ENCODE results near the gene TOM1L2. TPM values are rescaled to one million over a fixed set of nuclear protein-coding genes. Genes with fewer than 3 reads are reported as not detected.

The TOM1L2 gene
- total RNA-seq, 4 donors from 2014 or later = 119 to 555 (median 155) TPM

DNA sequence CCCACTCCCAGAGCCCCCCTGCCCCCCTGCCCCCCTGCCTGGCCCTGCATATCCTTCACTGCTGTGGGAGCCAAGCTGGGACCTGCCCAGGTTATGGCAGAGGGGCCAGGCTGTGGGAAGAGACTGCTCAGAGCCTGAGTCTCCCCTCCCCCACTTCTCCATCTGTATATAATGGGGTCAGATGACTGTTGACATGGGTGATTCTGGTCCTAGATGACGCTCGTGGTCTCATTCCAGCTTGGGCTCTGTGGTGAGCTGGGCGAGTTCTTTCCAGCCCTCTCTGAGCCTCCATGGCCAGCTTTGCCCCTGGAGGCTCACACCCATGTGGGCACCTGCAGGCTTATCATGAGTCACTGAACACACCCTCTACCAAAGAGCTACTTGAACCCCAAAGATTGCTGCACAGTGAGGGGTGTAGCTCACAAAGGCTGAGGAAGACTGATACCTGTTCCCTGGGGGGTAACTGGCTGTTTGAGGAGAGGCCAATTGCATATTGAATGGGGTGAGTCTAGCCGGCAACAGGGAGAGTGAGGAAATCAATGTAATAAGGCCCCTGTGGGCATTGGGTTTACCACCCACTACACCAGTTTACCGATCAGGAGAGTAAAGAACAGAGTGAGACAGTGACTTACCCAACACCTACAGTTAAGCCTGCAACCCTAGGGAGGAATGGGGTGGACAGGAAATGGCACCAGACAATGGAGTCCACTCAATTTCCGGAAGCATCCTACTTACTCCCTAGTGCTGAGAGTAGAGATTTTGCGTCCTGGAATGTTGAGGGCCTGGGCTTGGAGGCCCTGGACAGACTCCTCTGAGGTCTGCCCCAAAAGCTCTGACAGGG, 131.2 kb downstream of the TOM1L2 start:
- DNase-seq (ENCODE audit: low spot score in 2 of 2) = no peak
- H3K4me3 ChIP-seq (ENCODE audit: low read depth, poor library complexity, severe bottlenecking) = no peak overlapping the region
- WGBS, 2 donors = 24 to 31% methylated on average over 4 to 6 of the region's 7 CpGs
- intact Hi-C loops (cut with DNase I; ENCODE audit: low total_unique reads) = no loop called here
- no peak for TF ChIP-seq CTCF (IDR thresholded peaks at IDR 0.05)
- no peak for TF ChIP-seq POLR2A (IDR thresholded peaks at IDR 0.05)

DNA sequence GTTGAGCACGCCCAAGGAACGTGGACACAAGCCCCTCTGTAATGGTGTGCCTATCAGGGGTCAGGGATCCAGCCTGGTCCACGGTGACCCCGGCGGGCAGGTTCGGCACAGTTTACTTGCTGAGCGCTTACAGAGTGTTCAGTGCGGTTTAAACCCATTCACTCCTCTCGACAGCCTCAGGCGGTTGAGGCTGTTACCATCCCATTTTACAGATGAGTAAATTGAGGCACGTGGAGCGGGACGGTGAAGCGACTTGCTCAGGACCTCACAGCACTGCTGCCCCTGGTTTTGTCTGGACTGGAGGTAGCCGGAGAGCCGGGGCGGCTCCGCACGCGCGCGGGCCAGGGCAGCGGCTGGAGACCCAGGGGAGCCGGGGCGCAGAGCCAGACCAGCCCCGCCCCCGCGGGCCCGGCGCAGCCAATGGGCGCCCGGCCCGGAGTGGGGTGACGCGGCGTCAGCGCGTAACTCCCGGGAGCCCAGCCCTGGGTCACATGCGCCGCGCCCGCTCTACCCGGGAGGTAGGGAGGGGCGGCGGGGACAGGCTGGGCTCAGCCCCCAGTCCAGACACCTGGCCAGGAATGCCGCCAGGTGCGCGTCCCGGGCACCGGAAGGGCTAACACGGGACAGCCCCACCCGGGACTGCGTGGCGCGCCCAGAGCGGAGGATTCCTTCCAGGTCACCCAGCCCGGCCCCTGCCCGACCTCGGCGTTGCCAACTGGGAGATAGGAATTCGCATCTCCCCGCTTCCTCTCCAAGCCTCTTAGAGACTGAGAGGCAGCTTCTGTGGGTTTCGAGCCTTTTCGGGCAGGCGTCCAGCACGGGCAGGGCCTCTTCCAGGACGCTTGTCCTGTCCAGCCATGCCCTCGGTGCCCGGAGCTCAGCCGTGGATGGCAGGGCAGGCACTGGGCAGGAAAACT, 132.2 kb downstream of the TOM1L2 start:
- no peak overlapping the region for H3K4me3 ChIP-seq (ENCODE audit: low read depth, poor library complexity, severe bottlenecking)
- peak; percentile 83 to 97 for DNase-seq (ENCODE audit: low spot score in 2 of 2)
- WGBS, 2 donors = 6% methylated on average over 18 to 25 of the region's 71 CpGs
- TF ChIP-seq POLR2A (IDR thresholded peaks at IDR 0.05) (peak in 1 of 2 donors; percentile 49), CTCF (IDR thresholded peaks at IDR 0.05) (no peak)
- intact Hi-C loops (cut with DNase I; ENCODE audit: low total_unique reads) = no loop called here

GRCh38 chr17:17837966-17838962, 133.9 kb downstream of the TOM1L2 start:
- no peak for TF ChIP-seq POLR2A (IDR thresholded peaks at IDR 0.05)
- TF ChIP-seq CTCF (IDR thresholded peaks at IDR 0.05) = no peak
- no peak overlapping the region for H3K4me3 ChIP-seq (ENCODE audit: low read depth, poor library complexity, severe bottlenecking)
- 61 to 64% methylated on average over 10 of the region's 11 CpGs for WGBS, 2 donors
- intact Hi-C loops (cut with DNase I; ENCODE audit: low total_unique reads) = no loop called here
- peak in 1 of 2 donors; percentile 77 for DNase-seq (ENCODE audit: low spot score in 2 of 2)

- WGBS, 2 donors = 38 to 44% methylated on average over 3 of the region's 3 CpGs
- H3K4me3 ChIP-seq (ENCODE audit: low read depth, poor library complexity, severe bottlenecking) = no peak overlapping the region
- TF ChIP-seq POLR2A (IDR thresholded peaks at IDR 0.05) (no peak), CTCF (IDR thresholded peaks at IDR 0.05) (no peak)
- intact Hi-C loops (cut with DNase I; ENCODE audit: low total_unique reads) = no loop called here
- no peak for DNase-seq (ENCODE audit: low spot score in 2 of 2)
Measured at GRCh38 chr17:17837380-17837821, 134.8 kb downstream of the TOM1L2 start.

DNA sequence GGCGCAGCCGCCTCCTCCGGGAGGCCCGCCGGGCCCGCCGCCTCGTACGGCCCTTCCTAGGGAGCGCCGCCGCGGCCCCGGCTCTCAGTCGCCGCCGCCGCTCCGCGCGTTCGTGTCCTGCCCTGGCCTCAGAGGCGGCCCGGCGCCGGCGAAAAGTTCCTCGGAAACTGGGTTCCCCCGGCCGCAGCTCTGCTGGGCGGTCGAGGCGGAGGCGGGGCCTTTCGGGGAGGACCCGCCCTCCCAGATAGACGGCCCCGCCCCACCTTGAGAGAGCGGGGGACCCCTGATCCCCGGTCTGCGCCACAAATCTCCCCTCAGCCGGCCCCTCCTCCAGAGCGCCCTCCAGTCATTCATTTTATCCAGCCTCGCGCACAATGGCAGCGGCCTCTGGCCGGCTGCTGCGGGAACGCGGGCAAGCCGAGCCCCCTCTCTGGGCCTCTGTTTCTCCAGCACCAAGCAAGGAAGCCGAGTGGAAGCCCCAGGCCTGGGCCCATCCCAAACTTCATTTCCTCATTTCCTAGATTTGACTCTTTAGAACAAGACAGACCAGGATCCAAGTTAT, 135.3 kb downstream of the TOM1L2 start, which contains the start of gene SREBF1:
TSS of gene SREBF1 (minus strand) at position 169 of the 562 bp plus-strand sequence. CDS start 169 bp downstream, outside the sequence.
- 2 to 5% methylated on average over 17 to 41 of the region's 52 CpGs for WGBS, 2 donors
- TF ChIP-seq POLR2A (IDR thresholded peaks at IDR 0.05) (no peak), CTCF (IDR thresholded peaks at IDR 0.05) (no peak)
- peak within 1 kb of the TSS; percentile 77 for H3K4me3 ChIP-seq (ENCODE audit: low read depth, poor library complexity, severe bottlenecking)
- intact Hi-C loops (cut with DNase I; ENCODE audit: low total_unique reads) = no loop called here
- peak in 1 of 2 donors; percentile 93 for DNase-seq (ENCODE audit: low spot score in 2 of 2)

All from lower leg skin (tissue), 4 donors.